ENCODE results near the gene ESPNL.

DNA sequence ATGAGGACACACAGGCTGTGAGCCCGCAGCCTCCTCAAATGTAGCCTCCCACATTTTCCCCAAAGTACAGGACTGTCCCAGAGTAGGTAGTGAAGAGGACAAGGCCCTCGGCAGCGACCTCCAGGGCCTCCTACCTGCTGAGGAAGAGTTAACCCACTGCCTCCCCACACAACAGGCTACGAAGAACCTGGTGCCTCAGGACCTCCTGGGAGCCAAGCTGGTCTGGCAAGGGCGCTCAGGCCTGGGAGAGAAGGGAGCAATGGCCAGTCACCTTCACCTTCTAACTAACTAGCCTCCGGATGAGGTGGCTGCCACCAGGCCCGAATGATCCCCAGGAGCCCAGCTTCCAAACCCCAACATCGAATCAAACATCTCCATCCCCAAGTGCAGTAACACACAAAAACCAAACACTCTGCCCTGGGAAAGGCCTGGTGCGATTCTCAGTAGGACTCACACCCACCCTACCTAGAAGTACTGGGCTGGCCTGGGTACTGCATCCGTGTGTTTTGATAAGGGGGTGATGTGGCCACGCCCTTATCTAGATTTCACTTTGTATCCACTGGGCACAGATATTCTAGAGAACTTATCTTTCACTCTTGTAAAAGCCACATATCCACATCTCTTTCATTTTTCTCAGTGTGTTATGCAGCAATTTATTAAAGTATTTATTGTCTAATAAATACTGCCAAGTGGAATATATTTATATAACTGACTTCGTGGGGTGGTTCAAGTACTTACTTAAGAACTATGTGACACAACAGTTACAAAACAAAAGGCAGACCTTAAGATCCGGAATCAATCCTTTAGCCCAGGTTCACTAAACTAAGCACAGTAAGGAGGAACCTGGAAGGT is 68.3 kb downstream of the ESPNL start:
- TF ChIP-seq, protein P1, sequence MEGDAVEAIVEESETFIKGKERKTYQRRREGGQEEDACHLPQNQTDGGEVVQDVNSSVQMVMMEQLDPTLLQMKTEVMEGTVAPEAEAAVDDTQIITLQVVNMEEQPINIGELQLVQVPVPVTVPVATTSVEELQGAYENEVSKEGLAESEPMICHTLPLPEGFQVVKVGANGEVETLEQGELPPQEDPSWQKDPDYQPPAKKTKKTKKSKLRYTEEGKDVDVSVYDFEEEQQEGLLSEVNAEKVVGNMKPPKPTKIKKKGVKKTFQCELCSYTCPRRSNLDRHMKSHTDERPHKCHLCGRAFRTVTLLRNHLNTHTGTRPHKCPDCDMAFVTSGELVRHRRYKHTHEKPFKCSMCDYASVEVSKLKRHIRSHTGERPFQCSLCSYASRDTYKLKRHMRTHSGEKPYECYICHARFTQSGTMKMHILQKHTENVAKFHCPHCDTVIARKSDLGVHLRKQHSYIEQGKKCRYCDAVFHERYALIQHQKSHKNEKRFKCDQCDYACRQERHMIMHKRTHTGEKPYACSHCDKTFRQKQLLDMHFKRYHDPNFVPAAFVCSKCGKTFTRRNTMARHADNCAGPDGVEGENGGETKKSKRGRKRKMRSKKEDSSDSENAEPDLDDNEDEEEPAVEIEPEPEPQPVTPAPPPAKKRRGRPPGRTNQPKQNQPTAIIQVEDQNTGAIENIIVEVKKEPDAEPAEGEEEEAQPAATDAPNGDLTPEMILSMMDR (conservative IDR thresholded peaks at IDR 0.05; ENCODE audit: low read depth, low read length) = no peak
- TF ChIP-seq CEBPB (IDR thresholded peaks at IDR 0.05; ENCODE audit: low read depth, low read length) = no peak

Data from IMR-90 (cell line).